Prostate gland (tissue), 2 donors: Measurements from ENCODE around the gene TRA2B. TPM values are rescaled to one million over a fixed set of nuclear protein-coding genes. Genes with fewer than 3 reads are reported as not detected.

Source experiments
- DNase-seq: peaks from one replicate; pipeline ENCODE4 v3.0.0-alpha.2; 2019; ENCODE audit warnings: low spot score
- H3K27ac ChIP-seq, 2 donors: fragments of 200-600 bp; sonication (generic); 2 replicates each; pipeline ENCODE4 v1.5.1; 2017 to 2019
- H3K27me3 ChIP-seq: fragments of 200-600 bp; sonication (generic); replicated peaks from 2 replicates; pipeline ENCODE4 v1.5.1; 2019; ENCODE audit not compliant: insufficient read depth
- H3K36me3 ChIP-seq, 2 donors: fragments of 200-600 bp; sonication (generic); 1 replicate in 1 of 2; 2 replicates in 1 of 2; pipeline versions ENCODE4 v1.5.1 to v1.8.1; 2017 to 2019
- H3K4me1 ChIP-seq: fragments of 200-600 bp; sonication (generic); replicated peaks from 2 replicates; pipeline ENCODE4 v1.5.1; 2019
- H3K4me3 ChIP-seq, 2 donors: fragments of 200-600 bp; sonication (generic); 2 replicates each; pipeline ENCODE4 v1.5.1; 2017 to 2019
- H3K9me3 ChIP-seq: fragments of 200-600 bp; sonication (generic); 2 replicates; pipeline ENCODE4 v1.5.1; 2017
- CTCF ChIP-seq, 4 experiments: fragments of 200-600 bp in 2 of 4; fragments of 450-650 bp in 2 of 4; sonication (generic) in 2 of 4; IDR thresholded peaks; 1 replicate in 3 of 4; 2 replicates in 1 of 4; pipeline ENCODE4 v1.5.1; 2016 to 2019; ENCODE audit warnings: antibody characterized with exemption in 4 of 4, mild to moderate bottlenecking in 2 of 4, moderate library complexity in 2 of 4
- POLR2A ChIP-seq: fragments of 450-650 bp; IDR thresholded peaks from one replicate; pipeline ENCODE4 v1.6.1; 2016; ENCODE audit warnings: antibody characterized with exemption, mild to moderate bottlenecking
- POLR2AphosphoS5 ChIP-seq: sonication (generic); formaldehyde crosslinking; IDR thresholded peaks from one replicate; pipeline ENCODE4 v1.6.1; 2017; ENCODE audit warnings: antibody characterized with exemption
- WGBS: methylation state at CpG from one replicate; pipeline ENCODE4 v1.1.5; 2018; 5-methylcytosine and 5-hydroxymethylcytosine counted together
- intact Hi-C: fragments of 100-400 bp; cut with DNase I; formaldehyde crosslinking; loops from one replicate; pipeline ENCODE4 v1.14.2; 2022
- total RNA-seq, 2 donors: library from RNA; depleted of rRNA; stranded (reverse); fragments of >200 nt; gene quantifications; one replicate each; pipeline ENCODE4 v1.1.0, GENCODE V29; 2016

TRA2B gene
- 100 to 1,000 TPM; 132 to 137 TPM for total RNA-seq

GRCh38 chr3:185937689-185938374 lies at the start of gene TRA2B:
TSS of gene TRA2B (minus strand) at chr3:185938014. CDS start at chr3:185937860, 154 bp downstream.
- intact Hi-C loops: loop anchor here (5.0 to 10.0 kb wide), 2 partner anchors 169 to 847 kb away; partner anchors contain the start of genes EIF4A2 and ETV5

GRCh38 chr3:185986198-185986777 lies 48.5 kb upstream of the TRA2B start:
- Histone ChIP-seq H3K27ac (no peak overlapping the region), H3K4me1 (no peaks in the 10 kb centered on the region), H3K27me3 (no peaks in the 10 kb centered on the region), H3K4me3 (no peak overlapping the region), H3K36me3 (no peaks in the 10 kb centered on the region), H3K9me3 (no peaks in the 10 kb centered on the region)
- DNase-seq: no peak
- intact Hi-C loops: no loop called here
- 95% methylated on average over 23 of the region's 23 CpGs for WGBS
- TF ChIP-seq POLR2A (no peak), POLR2AphosphoS5 (no peak), CTCF (IDR thresholded peaks at IDR 0.05) (no peak)

More at GRCh38 chr3:185937689-185938374, at the start of gene TRA2B:
- peak; percentile 99 for TF ChIP-seq POLR2AphosphoS5
- peak in 1 of 4 experiments; percentile 34 for TF ChIP-seq CTCF (IDR thresholded peaks at IDR 0.05)
- peak; percentile 100 for TF ChIP-seq POLR2A
- H3K36me3 ChIP-seq: no peaks in the 10 kb centered on the region
- no peaks in the 10 kb centered on the region for H3K4me1 ChIP-seq
- H3K27ac ChIP-seq: peak within 1 kb of the TSS; percentile 100
- H3K4me3 ChIP-seq: peak within 1 kb of the TSS; percentile 88 to 100
- H3K27me3 ChIP-seq: no peaks in the 10 kb centered on the region
- 2% methylated on average over 48 of the region's 55 CpGs for WGBS
- peak; percentile 99 for DNase-seq
- no peaks in the 10 kb centered on the region for H3K9me3 ChIP-seq

GRCh38 chr3:185984203-185984602 lies 46.4 kb upstream of the TRA2B start:
- no peak overlapping the region for H3K27ac ChIP-seq
- no peak for DNase-seq
- H3K36me3 ChIP-seq: no peaks in the 10 kb centered on the region
- TF ChIP-seq CTCF (IDR thresholded peaks at IDR 0.05): no peak
- no peak for TF ChIP-seq POLR2A
- no peak for TF ChIP-seq POLR2AphosphoS5
- WGBS: 68% methylated on average over 3 of the region's 3 CpGs
- no peaks in the 10 kb centered on the region for H3K9me3 ChIP-seq
- no peak overlapping the region for H3K4me3 ChIP-seq
- H3K27me3 ChIP-seq: no peaks in the 10 kb centered on the region
- intact Hi-C loops: loop anchor here (5.0 kb wide), 3 partner anchors 258 to 633 kb away; partner anchors contain the start of gene CRYGS
- H3K4me1 ChIP-seq: no peaks in the 10 kb centered on the region

GRCh38 chr3:185983495-185984141 lies 45.8 kb upstream of the TRA2B start:
- no peak for TF ChIP-seq POLR2A
- TF ChIP-seq POLR2AphosphoS5: peak; percentile 16
- TF ChIP-seq CTCF (IDR thresholded peaks at IDR 0.05): peak; percentile 85 to 93 (median 88)
- no peaks in the 10 kb centered on the region for H3K36me3 ChIP-seq
- H3K4me1 ChIP-seq: no peaks in the 10 kb centered on the region
- no peak overlapping the region for H3K27ac ChIP-seq
- DNase-seq: peak; percentile 66
- no peaks in the 10 kb centered on the region for H3K27me3 ChIP-seq
- intact Hi-C loops: loop anchor here (5.0 kb wide), 3 partner anchors 259 to 634 kb away; partner anchors contain the start of gene CRYGS
- H3K4me3 ChIP-seq: no peak overlapping the region
- WGBS: 19% methylated on average over 23 of the region's 23 CpGs
- H3K9me3 ChIP-seq: no peaks in the 10 kb centered on the region
